ENCODE data around the gene EIF3L.

GRCh38 chr22:37822079-37822833 is 27.0 kb upstream of the EIF3L start:
- TF ChIP-seq CTCF (conservative IDR thresholded peaks at IDR 0.05 in 1 of 2, IDR thresholded peaks at IDR 0.05 in 1 of 2; ENCODE audit: low read depth in 1 of 2, low read length in 2 of 2) (no peak), EZH2 (IDR thresholded peaks at IDR 0.05; ENCODE audit: low read length, missing control alignments) (no peak)
